ENCODE data around the gene LEAP2.

Gene LEAP2

DNA sequence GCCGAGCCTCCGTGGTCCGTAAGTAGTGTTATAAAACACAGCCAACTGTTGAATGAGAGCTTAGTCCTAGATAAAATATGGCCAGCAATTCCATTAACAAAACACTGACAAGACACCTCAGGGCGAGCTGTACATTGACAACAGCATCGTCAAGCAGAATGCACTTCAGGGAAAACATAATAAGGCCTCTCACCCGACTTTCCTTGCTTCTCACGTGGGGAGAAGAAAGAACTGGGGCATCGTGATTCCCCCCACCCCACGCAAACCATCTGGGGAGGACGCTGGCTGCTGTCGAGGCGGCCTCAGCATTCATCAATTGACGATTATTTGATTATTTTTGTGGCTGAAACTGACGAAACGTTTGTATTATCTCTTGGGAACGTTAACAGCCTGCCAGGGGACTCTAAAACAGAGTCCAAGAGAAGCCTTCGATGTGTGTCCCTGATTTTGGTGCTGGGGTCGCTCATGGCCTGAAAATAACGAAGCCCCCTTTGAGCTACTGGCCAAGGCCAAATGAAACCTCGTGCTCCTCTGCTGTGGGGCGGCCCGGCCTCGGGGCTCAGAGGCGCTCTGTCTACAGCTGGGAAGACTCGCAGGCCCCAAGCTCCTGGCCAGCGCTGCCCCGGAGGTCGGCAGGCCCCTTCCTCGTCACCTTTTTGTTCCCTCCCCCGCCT lies 7.7 kb upstream of the LEAP2 start (continued):
- TF ChIP-seq ZSCAN5A (tag by site-specific recombination; IDR thresholded peaks at IDR 0.05): no peak

DNA sequence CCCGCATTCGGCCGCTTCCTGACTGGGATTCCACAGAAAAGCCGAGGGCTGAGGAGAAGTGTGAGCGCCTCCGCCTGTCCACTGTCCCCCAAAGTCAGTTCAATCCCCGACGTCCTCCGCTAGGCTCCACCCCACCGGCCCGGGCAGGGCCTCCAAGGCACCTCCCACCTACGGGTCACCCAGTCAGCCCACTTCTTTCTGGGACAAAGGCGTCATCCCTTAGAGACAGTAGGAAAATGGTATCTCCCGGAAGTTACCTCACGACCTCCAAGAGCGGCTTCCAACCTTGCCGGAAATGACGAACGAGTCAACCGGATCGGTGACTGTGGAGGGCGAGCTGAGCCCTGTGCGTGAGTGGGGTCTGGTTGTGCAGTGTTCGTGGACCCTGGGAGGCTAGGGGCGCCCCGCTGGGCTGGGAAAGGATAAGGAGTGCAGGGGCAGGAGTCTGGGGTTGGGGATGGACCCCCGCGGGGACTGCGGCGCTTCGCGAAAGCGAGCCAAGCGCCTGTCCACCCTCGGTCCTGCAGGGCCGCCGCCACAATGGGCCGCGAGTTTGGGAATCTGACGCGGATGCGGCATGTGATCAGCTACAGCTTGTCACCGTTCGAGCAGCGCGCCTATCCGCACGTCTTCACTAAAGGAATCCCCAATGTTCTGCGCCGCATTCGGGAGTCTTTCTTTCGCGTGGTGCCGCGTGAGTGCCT lies 7.0 kb upstream of the LEAP2 start, which contains the start of the genes GDF9 and UQCRQ:
Gene GDF9 (minus strand): TSS at position 128 of the 704 bp plus-strand sequence. CDS start 1,936 bp downstream, outside the sequence.
Gene UQCRQ (plus strand): TSS at position 301 of the 704 bp plus-strand sequence. CDS start 240 bp downstream, at position 541.
- ChIA-PET CTCF (interaction anchor here (0.6 to 1.5 kb wide), 8 partner anchors 9 to 120 kb away, joined by 3 to 6 read pairs (median 4); no protein-coding TSS in a partner anchor), POLR2A (interaction anchor here (0.7 to 2.2 kb wide), 11 partner anchors 11 to 573 kb away, joined by 3 to 12 read pairs (median 4); partner anchors contain the start of genes HSPA4 and KIF3A)
- H3K4me3 ChIP-seq (ENCODE audit: low read depth, low read length): peak within 1 kb of the TSS; percentile 96
- H3K9me3 ChIP-seq (ENCODE audit: control insufficient read depth, insufficient read depth, low read depth, low read length): no peaks in the 10 kb centered on the region
- H3K27ac ChIP-seq (ENCODE audit: extremely low read depth, low read depth, low read length): peak within 1 kb of the TSS; percentile 50
- H3K4me1 ChIP-seq (ENCODE audit: control insufficient read depth, insufficient read depth, low read length): peaks cover 6% of the 10 kb centered on the region; the same call in 1 of the 2 replicates
- peaks cover 13 to 36% of the 10 kb centered on the region in 2 experiments; a peak in 2 of 3 replicates for H3K36me3 ChIP-seq (ENCODE audit: control insufficient read depth in 2 of 2, insufficient read depth in 1 of 2, low read length in 2 of 2)
- no peak for TF ChIP-seq ZNF169 (tag by site-specific recombination; IDR thresholded peaks at IDR 0.05)
- no peak for TF ChIP-seq SCRT1 (tag by site-specific recombination; IDR thresholded peaks at IDR 0.05; ENCODE audit: borderline replicate concordance)
- TF ChIP-seq, protein P1, sequence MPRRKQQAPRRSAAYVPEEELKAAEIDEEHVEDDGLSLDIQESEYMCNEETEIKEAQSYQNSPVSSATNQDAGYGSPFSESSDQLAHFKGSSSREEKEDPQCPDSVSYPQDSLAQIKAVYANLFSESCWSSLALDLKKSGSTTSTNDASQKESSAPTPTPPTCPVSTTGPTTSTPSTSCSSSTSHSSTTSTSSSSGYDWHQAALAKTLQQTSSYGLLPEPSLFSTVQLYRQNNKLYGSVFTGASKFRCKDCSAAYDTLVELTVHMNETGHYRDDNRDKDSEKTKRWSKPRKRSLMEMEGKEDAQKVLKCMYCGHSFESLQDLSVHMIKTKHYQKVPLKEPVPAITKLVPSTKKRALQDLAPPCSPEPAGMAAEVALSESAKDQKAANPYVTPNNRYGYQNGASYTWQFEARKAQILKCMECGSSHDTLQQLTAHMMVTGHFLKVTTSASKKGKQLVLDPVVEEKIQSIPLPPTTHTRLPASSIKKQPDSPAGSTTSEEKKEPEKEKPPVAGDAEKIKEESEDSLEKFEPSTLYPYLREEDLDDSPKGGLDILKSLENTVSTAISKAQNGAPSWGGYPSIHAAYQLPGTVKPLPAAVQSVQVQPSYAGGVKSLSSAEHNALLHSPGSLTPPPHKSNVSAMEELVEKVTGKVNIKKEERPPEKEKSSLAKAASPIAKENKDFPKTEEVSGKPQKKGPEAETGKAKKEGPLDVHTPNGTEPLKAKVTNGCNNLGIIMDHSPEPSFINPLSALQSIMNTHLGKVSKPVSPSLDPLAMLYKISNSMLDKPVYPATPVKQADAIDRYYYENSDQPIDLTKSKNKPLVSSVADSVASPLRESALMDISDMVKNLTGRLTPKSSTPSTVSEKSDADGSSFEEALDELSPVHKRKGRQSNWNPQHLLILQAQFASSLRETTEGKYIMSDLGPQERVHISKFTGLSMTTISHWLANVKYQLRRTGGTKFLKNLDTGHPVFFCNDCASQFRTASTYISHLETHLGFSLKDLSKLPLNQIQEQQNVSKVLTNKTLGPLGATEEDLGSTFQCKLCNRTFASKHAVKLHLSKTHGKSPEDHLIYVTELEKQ (tag by site-specific recombination; IDR thresholded peaks at IDR 0.05; ENCODE audit: borderline replicate concordance): no peak
- no peak for TF ChIP-seq ZNF350 (tag by site-specific recombination; IDR thresholded peaks at IDR 0.05)
- TF ChIP-seq OVOL3 (tag by site-specific recombination; IDR thresholded peaks at IDR 0.05): no peak
- TF ChIP-seq ZFP37 (tag by site-specific recombination; IDR thresholded peaks at IDR 0.05): peak; percentile 16; the same call in 1 of the 2 replicates
- no peak for TF ChIP-seq ZNF202 (tag by site-specific recombination; IDR thresholded peaks at IDR 0.05; ENCODE audit: borderline replicate concordance)
- TF ChIP-seq ZNF473 (tag by site-specific recombination; IDR thresholded peaks at IDR 0.05): no peak
- TF ChIP-seq, protein P2, sequence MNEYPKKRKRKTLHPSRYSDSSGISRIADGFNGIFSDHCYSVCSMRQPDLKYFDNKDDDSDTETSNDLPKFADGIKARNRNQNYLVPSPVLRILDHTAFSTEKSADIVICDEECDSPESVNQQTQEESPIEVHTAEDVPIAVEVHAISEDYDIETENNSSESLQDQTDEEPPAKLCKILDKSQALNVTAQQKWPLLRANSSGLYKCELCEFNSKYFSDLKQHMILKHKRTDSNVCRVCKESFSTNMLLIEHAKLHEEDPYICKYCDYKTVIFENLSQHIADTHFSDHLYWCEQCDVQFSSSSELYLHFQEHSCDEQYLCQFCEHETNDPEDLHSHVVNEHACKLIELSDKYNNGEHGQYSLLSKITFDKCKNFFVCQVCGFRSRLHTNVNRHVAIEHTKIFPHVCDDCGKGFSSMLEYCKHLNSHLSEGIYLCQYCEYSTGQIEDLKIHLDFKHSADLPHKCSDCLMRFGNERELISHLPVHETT (tag by site-specific recombination; IDR thresholded peaks at IDR 0.05): peak; percentile 34; the same call in 1 of the 2 replicates
- no peak for TF ChIP-seq ZNF266 (tag by site-specific recombination; IDR thresholded peaks at IDR 0.05; ENCODE audit: low read depth)
- TF ChIP-seq ZBTB1 (tag by site-specific recombination; IDR thresholded peaks at IDR 0.05): no peak
- TF ChIP-seq ZNF830 (tag by site-specific recombination; IDR thresholded peaks at IDR 0.05; ENCODE audit: low read depth): no peak
- no peak for TF ChIP-seq ZNF311 (tag by site-specific recombination; IDR thresholded peaks at IDR 0.05; ENCODE audit: borderline replicate concordance)
- TF ChIP-seq, protein P3, sequence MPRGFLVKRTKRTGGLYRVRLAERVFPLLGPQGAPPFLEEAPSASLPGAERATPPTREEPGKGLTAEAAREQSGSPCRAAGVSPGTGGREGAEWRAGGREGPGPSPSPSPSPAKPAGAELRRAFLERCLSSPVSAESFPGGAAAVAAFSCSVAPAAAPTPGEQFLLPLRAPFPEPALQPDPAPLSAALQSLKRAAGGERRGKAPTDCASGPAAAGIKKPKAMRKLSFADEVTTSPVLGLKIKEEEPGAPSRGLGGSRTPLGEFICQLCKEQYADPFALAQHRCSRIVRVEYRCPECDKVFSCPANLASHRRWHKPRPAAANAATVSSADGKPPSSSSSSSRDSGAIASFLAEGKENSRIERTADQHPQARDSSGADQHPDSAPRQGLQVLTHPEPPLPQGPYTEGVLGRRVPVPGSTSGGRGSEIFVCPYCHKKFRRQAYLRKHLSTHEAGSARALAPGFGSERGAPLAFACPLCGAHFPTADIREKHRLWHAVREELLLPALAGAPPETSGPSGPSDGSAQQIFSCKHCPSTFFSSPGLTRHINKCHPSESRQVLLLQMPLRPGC (tag by site-specific recombination; IDR thresholded peaks at IDR 0.05): no peak
- peak; percentile 89 for TF ChIP-seq EGR2 (tag by site-specific recombination; IDR thresholded peaks at IDR 0.05; ENCODE audit: low read depth)
- no peak for TF ChIP-seq ZNF148 (tag by site-specific recombination; IDR thresholded peaks at IDR 0.05; ENCODE audit: borderline replicate concordance)
- TF ChIP-seq ZNF274 (IDR thresholded peaks at IDR 0.05; ENCODE audit: low read length): no peak
- no peak for TF ChIP-seq ZNF274 (tag by site-specific recombination; IDR thresholded peaks at IDR 0.05; ENCODE audit: borderline replicate concordance)
- no peak for TF ChIP-seq ZNF16 (tag by site-specific recombination; IDR thresholded peaks at IDR 0.05; ENCODE audit: low read depth)
- TF ChIP-seq ZNF155 (tag by site-specific recombination; IDR thresholded peaks at IDR 0.05): no peak
- TF ChIP-seq ZNF792 (tag by site-specific recombination; IDR thresholded peaks at IDR 0.05): no peak
- TF ChIP-seq SP2 (tag by site-specific recombination; IDR thresholded peaks at IDR 0.05): peak; percentile 96
- TF ChIP-seq YY2 (tag by site-specific recombination; IDR thresholded peaks at IDR 0.05): 0 out of 2 replicates have a peak, but pooled peaks have one; percentile 16
